Aorta (tissue), 5 donors: Measurements from ENCODE around the gene NR2F1-AS1. TPM values are rescaled to one million over a fixed set of nuclear protein-coding genes. Genes with fewer than 3 reads are reported as not detected.

Experiments
- ATAC-seq: fragments of 200-7000 bp; cut with Tn5 transposase; one replicate; pipeline ENCODE4 v1.9.1; 2022; ENCODE audit warnings: moderate library complexity; ENCODE audit not compliant: low FRiP score
- DNase-seq, 2 donors: peaks; one replicate each; pipeline ENCODE4 v3.0.0-alpha.2; 2020
- H3K27ac ChIP-seq, 2 donors: one replicate each; pipeline ENCODE4 v1.5.1; 2013; ENCODE audit warnings: low read length in 2 of 2, mild to moderate bottlenecking in 2 of 2, moderate library complexity in 2 of 2, control low read depth in 1 of 2, inconsistent platforms in 1 of 2, low read depth in 1 of 2
- H3K27me3 ChIP-seq, 2 donors: one replicate each; pipeline ENCODE4 v1.6.1; 2013; ENCODE audit warnings: control low read depth in 1 of 2, low read length in 1 of 2, mild to moderate bottlenecking in 1 of 2, moderate library complexity in 1 of 2; ENCODE audit not compliant: insufficient read depth in 2 of 2, control insufficient read depth in 1 of 2
- H3K36me3 ChIP-seq, 2 donors: one replicate each; pipeline ENCODE4 v1.6.1; 2013; ENCODE audit warnings: control low read depth in 1 of 2, low read length in 1 of 2, mild to moderate bottlenecking in 1 of 2; ENCODE audit not compliant: insufficient read depth in 2 of 2, control insufficient read depth in 1 of 2
- H3K4me1 ChIP-seq, 2 donors: one replicate each; pipeline ENCODE4 v1.6.1; 2013; ENCODE audit warnings: low read length in 2 of 2, control low read depth in 1 of 2, mild to moderate bottlenecking in 1 of 2, moderate library complexity in 1 of 2; ENCODE audit not compliant: insufficient read depth in 2 of 2, control insufficient read depth in 1 of 2
- H3K4me3 ChIP-seq, 2 donors: one replicate each; pipeline ENCODE4 v1.5.1; 2013; ENCODE audit warnings: low read length in 2 of 2, control low read depth in 1 of 2, mild to moderate bottlenecking in 1 of 2
- H3K9me3 ChIP-seq: one replicate; pipeline ENCODE4 v1.6.1; 2013; ENCODE audit warnings: mild to moderate bottlenecking, low read length; ENCODE audit not compliant: control insufficient read depth
- WGBS, 2 donors: extraction: QIAGEN DNeasy Blood & Tissue Kit; methylation state at CpG; one replicate each; pipeline ENCODE4 v1.1.7; 2013; 5-methylcytosine and 5-hydroxymethylcytosine counted together
- intact Hi-C, 2 donors: fragments of 100-400 bp; cut with DNase I; formaldehyde crosslinking; loops; one replicate each; pipeline versions ENCODE4 v1.14.2 to v1.15.0; 2022
- polyA plus RNA-seq, 2 donors: library from polyadenylated mRNA; stranded (reverse); fragments of 200-250 nt; gene quantifications; one replicate each; pipeline ENCODE4 v1.2.3, GENCODE V29; 2013
- total RNA-seq, 2 donors: library from RNA; stranded (reverse); fragmentation: NEBNext Ultra II Directional; extraction: Animal tissue kit (Norgen Biotek cat#: 25700); gene quantifications; one replicate each; pipeline ENCODE4 v1.2.1, GENCODE V29; 2021
- donor health status: healthy with polysubstance abuse.
- donor health status: Bipolar disorder and iron deficiency.
- donor health status: DM: no; HTN: no; CAD: no.
- donor health status: DM: no; HTN: no; CAD: no.
- donor health status: DM: yes; HTN: yes; CAD: no.

NR2F1-AS1 gene
- total and polyA plus RNA-seq, 4 donors: 0.08 to 16.8 (median 5.2) TPM

DNA sequence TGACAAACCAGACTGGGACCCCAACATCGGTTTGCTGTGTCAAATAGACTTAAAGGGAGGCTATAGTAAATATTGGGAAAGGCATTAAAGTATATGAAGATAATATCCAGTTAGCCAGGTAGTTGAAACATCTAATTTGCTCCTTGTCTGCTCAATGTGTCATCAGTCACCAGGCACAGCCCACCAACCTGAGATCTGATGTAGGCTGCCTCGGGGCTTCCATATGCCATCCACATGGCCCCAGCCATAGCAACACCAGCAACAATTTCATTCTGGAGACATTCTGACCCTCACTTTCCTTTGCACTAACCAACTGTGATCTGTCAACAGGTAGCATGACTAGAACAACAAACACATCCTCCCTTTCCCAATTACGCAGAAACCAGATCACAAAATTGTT is 196.0 kb downstream of the NR2F1-AS1 start:
- intact Hi-C loops: no loop called here
- WGBS, 2 donors: 66 to 83% methylated on average over 3 of the region's 3 CpGs
- DNase-seq (no peak), ATAC-seq (no peak)
- Histone ChIP-seq H3K36me3 (no peaks in the 10 kb centered on the region), H3K9me3 (no peaks in the 10 kb centered on the region), H3K4me1 (no peaks in the 10 kb centered on the region), H3K27ac (no peak overlapping the region), H3K4me3 (no peak overlapping the region), H3K27me3 (no peaks in the 10 kb centered on the region)

DNA sequence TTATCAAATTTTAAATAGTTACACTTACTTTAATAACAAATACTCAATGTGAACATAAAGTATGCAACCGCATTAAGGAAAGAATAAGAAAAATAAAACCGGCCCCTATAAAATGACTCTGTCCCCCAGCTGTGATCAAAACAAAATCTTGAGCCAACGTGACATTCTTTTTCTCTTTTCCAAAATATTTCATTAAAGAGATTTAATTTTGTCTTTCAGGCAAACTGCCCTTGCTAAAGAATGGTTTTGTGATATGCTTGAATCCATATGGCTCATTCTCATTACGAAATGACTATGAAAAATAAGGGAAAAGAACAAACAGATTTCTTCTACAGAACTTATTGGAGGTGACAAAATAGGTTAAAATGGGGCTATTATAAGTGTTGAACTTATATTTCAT is 197.0 kb downstream of the NR2F1-AS1 start:
- H3K4me1 ChIP-seq: no peaks in the 10 kb centered on the region
- H3K27me3 ChIP-seq: no peaks in the 10 kb centered on the region
- no peak for DNase-seq
- no peak overlapping the region for H3K27ac ChIP-seq
- no peak overlapping the region for H3K4me3 ChIP-seq
- intact Hi-C loops: no loop called here
- ATAC-seq: no peak
- WGBS, 2 donors: 75 to 79% methylated on average over 4 of the region's 4 CpGs
- H3K36me3 ChIP-seq: no peaks in the 10 kb centered on the region
- H3K9me3 ChIP-seq: no peaks in the 10 kb centered on the region

DNA sequence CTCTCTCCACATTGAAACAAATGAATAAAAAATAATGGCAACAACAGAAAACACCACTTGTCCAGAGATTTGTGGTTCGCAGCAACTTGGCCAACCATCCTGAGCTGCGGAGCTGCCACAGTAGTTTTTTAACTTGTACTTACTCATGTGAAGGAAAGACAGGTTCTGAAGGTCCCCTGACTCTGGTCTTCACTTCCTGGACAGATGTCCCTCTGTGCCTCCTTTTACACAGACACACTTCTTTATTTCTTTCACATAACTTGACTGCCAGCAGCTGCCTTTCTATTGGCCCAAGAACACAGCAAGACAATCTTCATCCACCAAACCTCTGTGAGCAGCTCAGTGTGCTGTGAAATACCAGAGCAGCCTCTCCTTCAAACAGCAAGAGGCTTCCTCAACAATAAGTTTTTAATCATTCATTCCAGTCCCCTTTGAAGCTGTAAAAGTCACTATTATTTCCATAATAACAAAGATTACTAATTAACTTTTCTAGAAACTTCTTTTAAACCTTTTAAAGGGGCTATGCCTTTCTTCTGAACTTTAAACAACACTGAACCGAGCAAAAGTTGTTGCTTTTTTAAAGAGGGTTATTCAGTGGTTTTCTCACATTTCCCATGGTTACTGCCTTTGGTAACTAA is 198.7 kb downstream of the NR2F1-AS1 start:
- Histone ChIP-seq H3K27ac (no peak overlapping the region), H3K4me3 (no peak overlapping the region), H3K27me3 (no peaks in the 10 kb centered on the region), H3K36me3 (no peaks in the 10 kb centered on the region), H3K4me1 (no peaks in the 10 kb centered on the region), H3K9me3 (no peaks in the 10 kb centered on the region)
- WGBS, 2 donors: 71 to 74% methylated on average over 3 of the region's 3 CpGs
- intact Hi-C loops: no loop called here
- ATAC-seq (no peak), DNase-seq (no peak)

DNA sequence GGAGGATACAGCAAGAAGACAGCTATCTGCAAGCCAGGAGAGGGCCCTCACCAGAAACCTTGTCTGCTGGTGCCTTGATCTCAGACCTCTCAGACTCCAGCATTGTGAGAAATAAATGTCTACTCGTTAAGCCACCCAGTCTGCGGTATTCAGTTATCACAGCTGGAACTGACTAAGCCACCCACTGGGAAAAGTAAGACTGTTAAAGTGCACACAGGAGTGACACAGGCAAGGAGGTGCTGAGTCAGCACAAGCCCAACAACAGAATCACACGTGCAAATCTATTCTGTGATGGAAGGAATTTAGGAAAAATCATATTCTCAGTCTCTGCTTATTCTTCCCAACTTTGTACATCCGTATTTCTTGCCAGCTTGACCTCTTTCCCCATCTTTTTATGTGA is 200.0 kb downstream of the NR2F1-AS1 start:
- H3K9me3 ChIP-seq: no peaks in the 10 kb centered on the region
- intact Hi-C loops: no loop called here

DNA sequence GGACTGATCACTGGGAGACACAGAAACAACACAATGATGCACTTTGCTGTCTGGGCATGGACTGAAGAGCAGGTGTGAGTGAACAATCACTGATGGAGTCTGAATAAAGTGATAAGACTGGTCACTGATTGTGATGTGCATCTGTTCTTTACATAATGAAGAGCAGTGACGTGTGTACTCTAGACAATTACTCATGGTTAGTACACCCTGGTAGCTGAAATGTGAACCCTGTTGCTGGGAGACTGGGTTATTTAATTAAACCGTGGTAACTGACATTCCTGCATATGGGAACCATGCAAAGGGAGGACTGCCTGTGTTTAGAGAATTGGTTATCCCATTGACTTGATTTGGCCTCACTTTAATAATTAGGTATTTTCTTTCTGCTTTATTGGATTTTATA is 202.9 kb downstream of the NR2F1-AS1 start:
- H3K9me3 ChIP-seq: no peaks in the 10 kb centered on the region
- ATAC-seq (no peak), DNase-seq (no peak)
- WGBS, 2 donors: 52 to 53% methylated on average over 2 of the region's 2 CpGs
- intact Hi-C loops: no loop called here
- H3K36me3 ChIP-seq: no peaks in the 10 kb centered on the region
- no peaks in the 10 kb centered on the region for H3K27me3 ChIP-seq
- no peak overlapping the region for H3K27ac ChIP-seq
- H3K4me1 ChIP-seq: no peaks in the 10 kb centered on the region
- H3K4me3 ChIP-seq: no peak overlapping the region

More for the DNA sequence above, 200.0 kb downstream of the NR2F1-AS1 start:
- 29 to 47% methylated on average over 4 of the region's 4 CpGs for WGBS, 2 donors
- Histone ChIP-seq H3K27me3 (no peaks in the 10 kb centered on the region), H3K36me3 (no peaks in the 10 kb centered on the region), H3K27ac (no peak overlapping the region), H3K4me3 (no peak overlapping the region), H3K4me1 (no peaks in the 10 kb centered on the region)
- DNase-seq (no peak), ATAC-seq (no peak)

DNA sequence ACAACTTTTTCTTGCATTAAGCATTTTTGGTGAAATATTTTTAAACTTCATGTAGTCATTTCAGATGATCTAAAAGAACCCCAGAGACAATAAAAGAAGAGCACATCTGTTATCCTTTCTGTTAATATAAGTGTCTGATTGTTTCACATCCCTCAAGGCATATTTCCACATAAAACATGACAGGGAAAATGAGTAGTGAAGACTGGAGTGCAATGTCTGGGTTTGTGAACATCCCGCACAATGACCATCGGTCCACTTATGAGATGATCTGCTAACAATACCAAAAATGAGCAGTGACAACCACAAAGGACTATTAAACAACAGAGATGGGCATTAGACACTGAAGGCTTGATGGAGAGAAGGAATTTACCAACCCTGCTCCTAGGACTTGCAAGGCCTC is 209.1 kb downstream of the NR2F1-AS1 start:
- no peaks in the 10 kb centered on the region for H3K36me3 ChIP-seq
- intact Hi-C loops: no loop called here
- H3K27me3 ChIP-seq: no peaks in the 10 kb centered on the region
- no peaks in the 10 kb centered on the region for H3K4me1 ChIP-seq
- H3K27ac ChIP-seq: no peak overlapping the region
- no peaks in the 10 kb centered on the region for H3K9me3 ChIP-seq
- DNase-seq (no peak), ATAC-seq (no peak)
- WGBS, 2 donors: 89 to 98% methylated on average over 2 of the region's 2 CpGs
- no peak overlapping the region for H3K4me3 ChIP-seq

DNA sequence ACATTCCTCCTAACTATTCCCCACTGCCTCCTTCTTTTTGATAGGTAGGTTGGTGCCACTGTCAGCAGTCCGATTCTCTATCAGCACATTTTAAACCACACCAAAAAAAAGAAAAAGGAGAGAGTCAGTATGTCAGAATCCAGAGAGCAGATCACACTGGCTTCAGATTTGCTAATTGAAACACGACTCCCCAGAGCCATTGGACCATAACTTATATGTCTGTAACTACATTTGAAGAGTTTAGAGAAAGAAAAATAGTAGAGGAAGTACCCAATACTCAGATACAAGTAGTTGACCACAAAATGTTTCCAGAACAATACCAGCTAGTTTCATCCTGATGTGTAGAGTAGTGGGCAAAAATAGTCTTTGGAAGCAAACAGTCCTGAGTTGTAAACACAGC is 216.6 kb downstream of the NR2F1-AS1 start:
- Histone ChIP-seq H3K4me1 (no peaks in the 10 kb centered on the region), H3K9me3 (no peaks in the 10 kb centered on the region), H3K4me3 (no peak overlapping the region), H3K36me3 (no peaks in the 10 kb centered on the region), H3K27ac (no peak overlapping the region), H3K27me3 (no peaks in the 10 kb centered on the region)
- WGBS, 2 donors: 32 to 33% methylated on average over 2 of the region's 2 CpGs
- ATAC-seq: no peak
- intact Hi-C loops: no loop called here
- no peak for DNase-seq

DNA sequence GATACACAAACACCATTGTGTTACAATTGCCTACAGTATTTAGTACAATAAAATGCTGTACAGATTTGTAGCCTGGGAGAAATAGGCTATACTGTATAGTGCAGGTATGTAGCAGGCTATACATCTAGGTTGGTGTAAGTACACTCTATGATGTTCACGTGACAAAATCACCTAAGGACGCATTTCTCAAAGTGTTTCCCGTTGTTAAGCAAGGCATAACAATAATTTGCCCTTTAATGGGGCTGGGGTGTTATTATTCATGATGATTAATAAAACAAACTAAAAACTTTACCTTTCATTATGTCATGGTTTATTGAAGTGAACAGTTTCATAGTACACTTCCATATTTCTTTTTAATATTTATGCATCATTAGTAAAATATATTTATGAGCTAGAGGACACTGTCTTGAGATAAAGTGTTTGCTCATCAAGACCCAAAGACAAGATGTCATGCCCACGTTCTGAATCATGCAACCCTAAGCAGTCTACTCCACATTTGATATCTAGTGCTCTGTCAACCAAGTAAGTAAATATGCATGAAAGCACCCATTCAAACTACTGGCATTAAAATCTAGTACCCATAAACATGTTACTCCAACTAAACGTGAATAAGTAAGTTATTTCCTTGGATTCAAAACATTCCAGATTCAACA is 220.5 kb downstream of the NR2F1-AS1 start:
- H3K27me3 ChIP-seq: no peaks in the 10 kb centered on the region
- intact Hi-C loops: no loop called here
- no peak for DNase-seq
- H3K4me3 ChIP-seq: no peak overlapping the region
- H3K9me3 ChIP-seq: no peaks in the 10 kb centered on the region
- no peaks in the 10 kb centered on the region for H3K4me1 ChIP-seq
- no peak overlapping the region for H3K27ac ChIP-seq
- no peak for ATAC-seq
- WGBS, 2 donors: 69 to 79% methylated on average over 5 of the region's 5 CpGs
- no peaks in the 10 kb centered on the region for H3K36me3 ChIP-seq

DNA sequence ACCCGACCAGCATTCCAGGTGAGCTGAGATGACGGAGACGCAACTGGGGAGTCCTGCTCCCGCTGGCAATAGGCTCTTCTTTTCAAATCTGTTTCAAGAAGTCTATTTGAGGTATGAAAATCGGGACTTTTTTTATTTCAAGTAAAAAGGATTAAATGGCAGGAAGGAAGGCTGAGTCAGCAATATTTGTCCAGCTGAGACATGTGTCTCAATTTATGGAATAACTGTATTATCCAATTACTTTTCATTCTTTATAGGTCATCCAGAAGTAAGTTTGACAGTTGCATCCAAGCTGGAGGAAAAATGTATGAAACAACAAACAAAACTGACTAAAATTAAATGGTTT is 221.1 kb downstream of the NR2F1-AS1 start:
- DNase-seq (no peak), ATAC-seq (no peak)
- intact Hi-C loops: no loop called here
- H3K4me3 ChIP-seq: no peak overlapping the region
- H3K9me3 ChIP-seq: no peaks in the 10 kb centered on the region
- no peaks in the 10 kb centered on the region for H3K4me1 ChIP-seq
- no peaks in the 10 kb centered on the region for H3K36me3 ChIP-seq
- H3K27me3 ChIP-seq: no peaks in the 10 kb centered on the region
- H3K27ac ChIP-seq: no peak overlapping the region
- WGBS, 2 donors: 29 to 40% methylated on average over 5 of the region's 5 CpGs
